ENCODE measurements around the gene USP2.
A peak's percentile ranks its signal among the peaks of the same experiment; 100 is the strongest.

USP2 gene

DNA sequence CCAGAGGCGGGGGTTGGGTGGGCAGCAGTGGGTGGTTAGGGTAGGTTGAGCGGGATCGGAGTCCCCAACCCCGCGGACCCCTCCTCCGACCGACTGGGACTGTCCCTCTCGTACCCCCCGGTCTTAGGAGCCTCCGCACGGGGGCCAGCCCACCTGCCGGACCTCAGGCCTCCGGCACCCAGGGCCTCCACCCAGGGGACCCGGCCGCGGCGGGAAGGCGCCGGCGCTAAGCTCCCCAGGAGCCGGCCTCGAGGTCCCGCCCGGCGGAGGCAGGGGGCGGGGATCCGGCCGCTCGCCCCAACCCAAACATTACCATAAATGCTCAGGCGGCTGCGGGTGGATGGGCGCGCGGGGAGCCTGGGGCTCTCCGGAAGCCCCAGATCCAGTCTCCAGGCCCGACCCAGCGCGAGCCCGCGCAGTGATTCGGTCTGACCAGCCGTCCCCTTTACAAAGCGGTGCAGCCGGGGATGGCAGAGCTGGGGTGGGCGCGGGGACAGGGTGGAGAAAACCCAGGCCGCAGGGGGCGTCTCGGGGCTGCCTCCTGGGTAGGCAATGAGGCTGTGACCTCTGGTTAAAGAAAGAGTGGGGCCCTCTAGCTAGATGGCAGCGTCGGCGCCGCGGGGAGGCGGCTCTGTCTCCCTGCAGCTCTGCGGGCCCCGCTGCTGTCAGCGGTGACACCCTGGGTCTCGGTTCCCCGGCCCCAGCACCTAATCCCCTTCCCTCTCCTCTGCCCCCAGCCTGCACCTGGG lies 60.5 kb downstream of the USP2 start:
- peak; percentile 23 for DNase-seq (ENCODE audit: low read depth)

DNA sequence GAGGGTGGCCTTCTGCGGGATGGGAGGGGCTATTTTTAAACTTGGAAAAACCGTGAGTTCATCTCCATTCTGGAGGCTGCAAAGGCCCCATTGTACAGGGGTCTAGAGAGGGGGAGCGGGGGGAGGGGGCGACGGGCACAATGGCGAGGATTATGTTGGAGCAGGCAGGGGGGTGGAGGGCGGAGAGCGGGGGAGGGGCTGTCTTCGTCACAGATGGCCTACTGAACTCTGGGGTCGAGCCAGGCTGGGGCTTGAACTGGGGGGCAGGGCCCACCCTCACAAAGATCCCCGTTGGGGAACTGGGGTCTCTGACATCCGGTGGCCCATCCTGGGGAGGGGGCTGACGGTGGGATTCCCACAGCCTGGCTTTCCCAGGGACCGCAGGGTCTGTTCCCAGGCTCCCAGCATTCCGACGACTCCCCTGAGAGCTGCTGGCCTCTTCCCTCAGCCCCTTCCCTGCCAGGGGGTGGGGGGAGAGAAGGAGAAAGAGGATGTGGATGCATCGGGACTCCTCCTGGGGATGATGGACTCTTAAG lies 61.2 kb downstream of the USP2 start:
- no peak for DNase-seq (ENCODE audit: low read depth)

DNA sequence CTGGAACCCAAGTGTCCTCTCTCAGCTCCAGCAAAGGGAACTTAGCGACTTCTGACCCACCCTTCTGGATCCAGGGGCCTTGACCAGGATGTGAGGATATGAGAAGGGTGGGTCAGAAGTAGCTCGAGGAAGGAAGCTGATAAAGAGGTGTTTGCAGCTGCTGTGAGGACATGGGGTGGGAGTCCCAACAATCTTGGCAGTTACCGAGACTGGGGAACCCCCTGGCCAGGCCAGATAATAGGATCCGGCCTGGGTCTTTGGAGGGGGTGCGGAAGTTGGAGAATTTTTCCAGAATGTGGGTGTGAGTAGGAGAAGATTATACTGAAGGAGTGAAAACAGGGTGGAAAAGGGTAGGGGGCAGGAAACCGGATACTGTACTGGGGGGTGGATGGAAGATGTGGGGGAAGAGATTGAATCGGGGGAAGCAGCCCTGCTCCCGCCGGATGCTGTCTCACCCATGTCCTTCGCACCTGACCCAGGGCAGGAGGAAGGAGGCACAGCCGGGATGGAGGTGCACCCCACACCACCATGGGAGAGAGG lies 61.7 kb downstream of the USP2 start:
- DNase-seq (ENCODE audit: low read depth): no peak

DNA sequence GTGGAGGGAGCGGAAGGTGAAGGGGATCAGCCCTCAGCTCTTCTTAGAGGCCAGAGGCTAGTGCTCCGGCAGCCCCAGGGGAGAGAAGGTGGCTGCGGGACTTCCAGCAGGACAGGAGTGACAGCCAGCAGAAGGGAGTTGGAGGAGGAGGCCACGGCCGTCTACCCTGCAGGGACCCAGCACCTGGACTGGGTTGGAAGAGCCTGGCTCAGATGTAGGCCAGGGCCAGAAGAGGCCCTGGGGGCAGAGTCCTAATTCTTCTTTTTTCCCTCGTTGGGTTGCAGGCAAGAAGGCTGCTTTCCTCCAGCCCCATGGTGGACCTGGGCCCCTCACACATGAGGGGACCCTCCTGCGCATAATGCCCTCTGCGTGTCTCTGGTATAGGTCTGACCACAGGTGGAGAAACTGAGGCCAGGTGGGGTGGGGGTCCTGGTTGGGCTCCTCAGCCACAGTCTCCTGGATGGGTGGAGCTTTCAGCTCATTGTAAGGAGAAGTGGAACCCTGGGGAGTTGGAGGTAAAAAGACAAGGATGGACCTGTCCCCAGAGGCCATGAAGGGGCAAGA lies 62.3 kb downstream of the USP2 start:
- DNase-seq (ENCODE audit: low read depth): no peak

DNA sequence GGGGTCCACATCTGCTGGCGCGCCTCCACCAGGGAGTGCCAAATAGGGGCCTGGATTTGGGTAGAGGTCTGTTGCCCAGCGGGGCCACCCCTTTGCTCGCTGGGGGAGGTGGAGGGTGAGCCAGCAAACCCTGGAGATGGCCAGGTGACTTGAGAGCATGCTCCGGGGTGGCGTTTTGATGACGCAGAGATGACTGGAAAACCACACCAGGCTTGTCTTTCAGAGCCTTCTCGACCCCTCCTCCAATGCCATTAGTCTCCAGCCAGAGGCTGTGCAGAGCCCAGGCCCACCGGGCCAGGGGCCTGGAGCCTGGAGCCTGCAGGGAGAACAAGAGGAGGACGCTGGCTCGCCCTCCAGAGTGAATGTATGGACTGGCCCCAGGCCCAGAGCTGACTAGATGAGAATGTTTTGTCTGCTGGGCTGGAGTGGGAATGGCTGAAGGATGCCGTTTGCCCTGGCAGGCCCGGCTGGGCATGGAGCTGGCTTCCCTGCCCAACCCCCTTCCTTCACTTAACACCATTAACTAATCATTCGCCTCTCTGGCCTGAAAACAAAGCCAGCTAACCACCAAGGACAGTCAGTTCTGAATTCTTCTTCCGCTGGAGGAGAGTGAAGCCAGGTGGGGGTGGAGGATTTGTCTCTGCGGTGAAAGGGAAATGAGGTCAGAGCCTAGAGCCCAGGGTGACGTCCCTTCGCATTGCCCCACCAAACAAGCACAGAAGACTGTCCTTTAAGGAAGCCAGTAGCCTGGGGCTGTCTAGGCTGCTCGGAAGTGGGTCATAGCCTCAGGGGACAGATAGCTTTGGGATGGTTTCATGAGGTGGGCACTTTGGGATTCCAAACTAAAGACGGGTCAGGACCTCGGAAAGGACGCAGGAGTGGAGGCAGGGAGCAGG lies 63.0 kb downstream of the USP2 start:
- DNase-seq (ENCODE audit: low read depth): peak; percentile 40

DNA sequence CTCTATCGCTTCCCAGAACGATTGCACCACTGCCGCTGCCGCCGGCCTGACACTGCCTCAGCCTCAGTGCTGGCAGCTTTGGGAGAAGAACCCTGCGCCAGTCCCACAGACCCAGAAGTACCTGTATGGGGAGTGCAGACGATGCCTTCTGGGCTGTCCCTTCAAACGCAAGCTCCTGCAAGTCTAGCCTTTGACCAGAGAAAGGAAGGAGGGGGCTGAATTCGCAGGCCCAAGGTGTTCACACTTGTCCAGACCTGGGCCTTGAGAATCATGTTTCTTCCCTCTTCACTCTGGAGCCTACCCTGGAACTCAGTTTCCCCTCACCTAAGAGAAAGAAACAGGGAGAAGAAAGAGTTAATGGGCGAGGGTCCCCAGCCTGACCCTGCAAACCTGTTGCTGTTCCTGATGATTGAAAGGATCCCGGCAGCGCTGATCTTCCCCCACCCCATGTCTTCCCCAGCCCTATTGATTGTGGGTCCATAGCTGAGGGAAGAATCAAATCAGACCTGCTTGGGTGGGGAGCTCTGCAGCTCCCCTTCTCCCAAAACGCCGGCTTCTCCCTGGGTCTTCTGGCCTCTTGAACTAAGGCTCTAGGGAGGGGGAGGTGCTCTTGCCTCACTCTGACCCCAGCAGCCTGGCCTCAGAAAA lies 63.8 kb downstream of the USP2 start:
- no peak for DNase-seq (ENCODE audit: low read depth)

DNA sequence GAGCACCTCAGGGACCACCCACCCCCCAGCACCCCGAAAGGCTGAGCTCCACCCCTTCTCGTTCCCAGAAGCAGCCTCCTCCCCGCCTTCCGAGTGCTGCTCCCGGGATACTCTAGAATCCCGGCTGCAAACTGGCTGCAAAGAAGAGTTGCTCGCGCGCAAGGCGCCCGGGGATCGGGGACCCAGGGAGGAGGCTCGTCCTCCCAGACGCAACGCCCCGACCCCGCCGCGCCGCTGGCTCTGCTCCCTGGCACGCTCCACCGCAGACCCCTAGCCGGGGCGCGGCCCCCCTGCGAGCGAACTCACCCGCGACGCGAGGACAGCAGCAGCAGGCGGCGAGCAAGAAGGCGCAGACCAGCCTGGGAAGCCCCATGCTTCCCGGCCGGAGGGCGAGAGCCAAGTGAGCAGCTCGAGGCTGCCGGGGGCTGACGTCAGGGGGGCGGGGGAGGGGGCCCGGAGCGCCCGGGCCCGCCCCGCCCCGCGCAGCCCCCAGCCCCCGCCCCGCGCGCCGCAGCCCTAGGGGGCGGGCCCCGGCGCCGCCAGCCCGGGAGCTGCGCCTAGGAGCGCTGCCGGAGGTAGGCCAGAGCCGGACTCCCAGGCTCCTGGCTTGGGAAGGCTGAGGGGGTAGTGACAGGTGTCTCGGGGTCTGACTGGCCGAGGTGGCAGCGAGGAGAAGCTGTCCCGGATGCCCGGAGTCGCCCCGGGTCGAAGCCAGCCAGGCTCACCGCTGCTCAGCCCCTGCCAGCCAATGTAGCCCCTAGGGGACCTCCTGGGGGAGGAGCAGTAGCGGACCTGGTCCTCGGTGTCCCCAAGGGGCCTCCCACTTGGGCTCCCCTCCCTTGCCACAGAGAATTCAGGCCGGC lies 64.5 kb downstream of the USP2 start, which contains the start of gene MCAM:
Gene MCAM, minus strand, starts transcription at position 402 of the 863 bp plus-strand sequence. Its CDS starts 29 bp downstream, at position 373.
- peak; percentile 25 for DNase-seq (ENCODE audit: low read depth)

DNA sequence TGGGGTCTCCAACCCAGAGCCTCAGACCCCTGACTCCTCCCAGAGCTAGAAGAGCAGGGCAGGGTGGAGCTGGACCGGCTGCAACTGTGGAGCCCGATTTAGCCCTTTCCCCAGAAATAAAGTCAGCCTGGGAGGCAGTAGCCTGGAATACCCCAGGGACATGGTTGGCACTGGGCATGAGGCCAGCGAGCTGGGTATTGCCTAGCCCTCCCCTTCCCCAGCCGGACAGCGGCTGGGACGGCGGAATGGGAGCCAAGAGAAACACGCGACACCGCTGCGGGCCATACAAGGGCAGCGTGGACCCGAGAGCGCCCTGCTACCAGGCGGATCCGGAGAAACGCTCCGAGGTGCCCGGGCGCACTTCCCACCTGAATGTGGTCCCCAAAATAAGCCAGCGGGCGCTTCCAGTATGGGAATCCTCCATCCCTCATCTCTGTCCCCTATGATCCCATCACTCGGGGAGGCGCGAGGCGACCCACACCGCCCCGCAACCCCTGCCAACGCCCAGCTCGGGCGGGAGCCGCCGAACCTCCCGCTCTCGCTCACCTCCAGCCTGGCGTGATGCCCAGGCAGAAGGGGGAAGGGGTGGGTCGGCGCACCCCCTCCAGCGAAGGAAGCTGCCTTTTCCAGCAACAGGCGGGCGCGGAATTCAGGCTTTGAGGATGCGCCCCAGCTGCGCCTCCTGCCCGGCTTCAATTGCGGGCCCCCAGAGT lies 65.3 kb downstream of the USP2 start:
- no peak for DNase-seq (ENCODE audit: low read depth)

DNA sequence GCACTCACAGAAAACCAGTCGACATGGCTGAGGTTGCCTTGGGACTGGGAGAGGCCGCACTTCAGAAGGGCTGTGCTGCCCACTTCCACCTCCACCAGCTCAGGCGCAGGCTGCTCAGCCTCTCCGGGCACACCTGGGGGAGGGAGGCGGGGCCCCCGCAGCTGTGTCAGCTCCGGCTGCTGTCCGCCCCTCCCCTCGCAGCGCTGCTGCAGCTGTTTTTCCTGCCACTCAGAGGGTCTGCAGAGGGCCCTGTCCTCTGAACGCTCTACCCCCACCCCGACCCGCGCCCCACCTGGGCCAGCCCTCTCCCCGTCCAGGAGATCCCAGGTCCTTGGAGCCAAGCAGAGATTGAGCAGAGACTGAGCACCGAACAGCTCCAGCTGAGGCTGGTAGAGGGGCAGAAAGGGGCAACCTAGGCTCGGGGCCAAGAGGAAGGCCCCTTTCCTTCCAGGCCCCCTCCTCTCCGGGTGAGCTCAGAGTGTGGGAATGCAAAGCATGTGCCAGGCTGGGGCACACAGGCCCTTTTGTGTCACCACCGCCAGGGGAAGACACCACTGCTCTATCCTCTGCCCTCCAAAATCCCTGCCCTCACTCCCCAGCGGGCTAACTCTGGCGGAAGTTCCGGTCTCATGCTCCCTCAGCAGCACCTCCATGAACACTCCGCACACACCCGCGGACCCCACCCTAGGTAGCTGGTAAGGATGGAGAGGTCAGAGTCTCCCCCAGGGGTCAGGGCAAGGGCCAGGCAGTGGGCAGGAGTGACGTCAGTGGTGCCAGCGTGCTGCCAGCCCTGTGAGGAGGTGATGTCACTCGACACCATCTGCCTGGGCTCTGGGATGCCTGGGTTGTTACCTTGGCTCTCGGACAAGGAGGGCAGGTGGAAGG lies 66.1 kb downstream of the USP2 start:
- no peak for DNase-seq (ENCODE audit: low read depth)

DNA sequence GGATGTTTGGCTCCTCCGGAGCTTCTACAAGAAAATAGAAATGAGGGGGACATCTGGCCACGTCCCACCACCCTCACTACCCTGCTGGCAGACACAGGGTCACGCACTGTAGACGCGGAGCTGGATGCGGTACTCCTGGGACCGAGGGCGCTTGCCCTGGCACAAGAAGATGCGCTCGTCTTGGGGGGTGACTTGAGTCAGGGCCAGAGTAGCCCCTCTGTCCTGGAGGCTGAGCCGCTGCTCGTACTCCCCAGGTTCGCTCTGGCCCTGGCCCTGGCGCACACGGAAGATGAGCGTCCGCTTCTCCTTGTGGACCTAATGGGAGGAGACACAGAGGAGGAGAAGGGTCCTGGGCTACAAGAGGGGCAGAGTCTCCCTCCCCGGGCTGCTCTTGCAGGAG lies 66.8 kb downstream of the USP2 start:
- no peak for DNase-seq (ENCODE audit: low read depth)

DNA sequence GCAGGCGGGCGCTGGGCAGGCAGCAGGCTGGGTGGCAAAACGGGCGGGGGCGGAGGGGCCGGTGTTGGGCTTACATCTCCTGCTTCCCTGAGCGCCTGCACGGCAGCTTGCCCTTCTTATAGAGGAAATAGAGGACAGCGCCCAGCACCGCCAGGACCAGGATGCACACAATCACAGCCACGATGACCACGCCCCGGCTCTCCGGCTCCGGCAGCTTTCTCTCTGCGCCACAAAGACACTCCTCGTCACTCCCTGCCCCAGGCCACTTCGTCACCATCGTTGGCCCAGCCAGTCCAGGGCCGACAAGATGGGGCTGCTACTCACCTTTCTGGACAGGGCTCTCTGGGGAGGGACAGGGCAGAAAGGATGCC lies 70.8 kb downstream of the USP2 start:
- DNase-seq (ENCODE audit: low read depth): no peak

DNA sequence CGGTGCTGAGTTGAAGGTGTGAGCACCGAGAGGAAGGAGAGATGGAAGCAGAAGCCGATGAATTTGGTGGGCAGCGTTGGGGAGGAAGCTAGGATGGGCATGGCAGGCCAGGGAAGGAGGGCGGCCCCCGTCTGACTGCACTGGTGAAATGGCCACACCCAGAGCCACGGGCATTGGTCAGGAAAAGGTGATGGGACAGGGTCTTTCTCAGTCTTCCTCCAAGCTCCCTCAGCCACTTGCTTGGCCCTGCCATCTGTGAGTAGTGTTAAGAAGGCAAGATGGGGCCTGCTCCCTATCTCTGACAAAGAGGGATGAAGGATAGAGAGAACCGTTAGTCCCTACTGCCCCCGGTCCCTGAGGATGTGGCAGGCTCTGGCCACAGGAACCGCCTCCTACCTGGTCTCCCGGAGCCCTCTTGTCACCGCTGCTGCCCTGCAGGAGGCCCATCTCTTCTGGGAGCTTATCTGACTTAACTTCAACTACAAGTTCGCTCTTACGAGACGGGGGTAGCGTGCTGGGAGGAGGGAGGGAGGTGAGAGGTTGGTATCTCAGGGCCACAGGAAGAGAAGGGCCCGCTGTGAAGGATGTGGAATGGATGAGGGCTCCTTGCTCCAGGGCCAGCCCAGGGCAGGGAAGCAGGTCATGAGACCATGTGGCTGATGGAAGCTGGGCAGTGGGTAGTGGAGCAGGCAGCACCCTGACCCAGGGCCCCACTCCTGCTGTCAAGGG lies 71.4 kb downstream of the USP2 start:
- DNase-seq (ENCODE audit: low read depth): no peak

DNA sequence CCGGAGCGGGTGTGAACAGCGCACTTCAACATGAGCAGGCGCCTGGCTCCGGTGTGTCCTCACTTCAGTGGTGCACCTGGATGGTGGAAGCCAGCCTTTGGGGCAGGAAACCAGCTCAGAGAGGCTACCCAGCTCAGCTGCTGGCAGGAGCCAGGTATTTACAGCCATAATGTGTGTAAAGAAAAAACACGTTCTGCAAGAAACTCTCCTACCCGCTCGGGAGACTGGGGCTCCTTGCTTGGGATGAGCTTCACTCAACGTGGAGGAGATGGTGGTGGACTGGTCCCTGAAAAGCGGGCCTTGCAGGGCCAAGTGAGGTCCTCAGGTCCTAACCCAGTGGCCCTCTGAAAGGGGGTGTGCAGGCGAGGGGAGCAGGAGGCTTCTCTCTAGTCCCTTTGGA lies 72.1 kb downstream of the USP2 start:
- no peak for DNase-seq (ENCODE audit: low read depth)

DNA sequence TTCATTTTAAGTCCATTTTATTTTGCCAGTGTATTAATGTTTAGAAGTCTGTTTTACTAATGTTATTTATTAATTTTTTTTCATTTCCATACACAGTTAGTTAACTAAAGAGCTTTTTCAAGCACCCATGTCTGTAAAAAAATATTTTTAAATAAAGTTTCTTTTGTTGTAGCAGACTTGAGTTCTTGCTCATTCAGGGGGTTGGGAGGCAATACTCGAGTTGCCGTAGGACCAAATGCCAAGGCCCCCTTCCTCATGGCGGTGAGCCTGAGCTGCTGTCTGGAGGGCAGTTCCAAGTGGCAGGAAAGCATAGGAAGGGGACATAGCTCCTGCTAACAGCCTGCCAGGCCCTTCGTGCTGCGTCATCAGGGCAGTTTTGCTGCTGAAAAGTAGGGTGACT lies 73.5 kb downstream of the USP2 start:
- no peak for DNase-seq (ENCODE audit: low read depth)

DNA sequence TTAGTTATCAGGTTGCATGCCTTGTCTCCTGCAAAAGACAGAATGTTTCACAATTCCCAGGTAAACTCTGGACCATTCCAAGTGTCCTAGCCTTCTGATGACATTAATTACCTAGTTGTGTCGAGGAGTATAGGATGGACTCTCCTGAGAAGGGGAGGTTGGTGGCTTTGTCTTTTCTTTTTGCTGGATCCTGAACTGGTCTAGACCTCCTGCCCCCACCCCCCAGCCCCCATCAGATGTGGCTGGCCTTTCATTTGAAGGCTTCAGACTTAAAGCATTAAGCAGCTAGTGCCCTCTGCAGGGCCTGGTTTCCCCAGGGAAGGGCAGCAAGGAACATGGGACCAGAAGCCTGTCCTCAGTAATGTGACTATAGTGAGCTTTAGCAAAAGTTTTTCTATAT lies 74.3 kb downstream of the USP2 start:
- no peak for DNase-seq (ENCODE audit: low read depth)

DNA sequence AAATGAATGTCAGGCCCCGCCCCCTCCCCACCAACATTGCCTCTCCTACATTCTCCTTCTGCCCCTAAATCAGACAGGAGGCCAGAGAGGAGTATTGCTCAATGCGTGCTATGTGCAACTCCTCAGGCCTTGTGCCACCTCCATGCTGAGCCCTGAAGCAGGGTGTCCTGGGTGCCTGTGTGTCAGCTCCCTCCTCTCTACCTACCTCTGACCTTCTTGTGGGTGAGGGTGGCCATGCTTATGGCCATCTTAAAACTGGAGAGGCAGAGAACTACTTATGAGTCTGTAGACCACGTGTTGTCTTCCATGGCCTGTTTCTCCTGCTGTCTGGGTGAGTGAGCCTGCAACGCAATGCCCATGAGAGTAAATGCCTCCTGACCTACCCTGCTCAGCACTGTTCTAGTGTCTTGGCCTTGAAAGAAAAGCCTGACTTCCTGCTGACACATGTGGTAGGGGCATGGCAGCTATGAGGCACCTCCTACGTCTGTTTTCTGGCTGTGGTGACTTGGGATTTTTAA lies 75.1 kb downstream of the USP2 start:
- DNase-seq (ENCODE audit: low read depth): no peak

DNA sequence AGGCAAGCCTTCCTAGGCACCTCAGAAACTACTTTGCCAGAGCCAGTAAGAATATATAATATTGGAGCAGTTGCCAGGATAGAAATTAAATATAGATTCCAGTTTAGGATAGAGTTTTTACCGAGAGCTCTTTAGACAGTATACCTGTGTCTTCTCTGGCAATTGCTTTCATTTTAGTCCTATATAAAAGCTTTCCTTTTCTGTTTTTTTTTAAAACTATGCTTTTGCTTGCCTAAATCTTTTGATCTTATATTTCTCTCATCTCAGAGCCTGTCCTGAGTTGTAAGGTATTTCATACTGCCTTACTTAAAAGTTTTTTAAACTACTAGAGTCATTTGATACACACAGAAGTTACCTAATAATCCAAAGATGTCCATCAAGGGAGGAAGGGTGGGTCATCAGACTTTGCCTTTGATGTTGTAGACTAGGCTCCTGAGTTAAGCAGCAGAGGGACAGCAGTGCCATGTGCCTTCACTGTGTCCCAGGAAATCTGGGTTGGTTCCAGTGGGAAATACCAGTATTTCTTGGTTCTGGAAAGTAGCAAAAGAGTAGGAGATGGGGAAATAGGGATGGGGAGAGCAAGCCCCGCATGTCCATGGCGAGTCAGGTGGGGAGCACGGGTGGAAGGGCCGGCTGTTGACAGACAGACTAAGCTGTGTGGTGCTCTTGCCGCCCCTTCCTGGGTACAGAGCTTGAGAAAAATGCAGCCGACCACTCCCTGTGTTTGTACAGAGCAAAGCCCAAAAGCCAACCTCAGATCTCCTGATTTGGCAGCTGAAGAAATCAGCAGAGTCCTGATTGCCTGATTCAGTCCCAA lies 75.7 kb downstream of the USP2 start:
- DNase-seq (ENCODE audit: low read depth): no peak
